Measurements from ENCODE around the gene CAMKK2. TPM values are rescaled to one million over a fixed set of nuclear protein-coding genes. Genes with fewer than 3 reads are reported as not detected.

CAMKK2 gene
- total RNA-seq, 4 donors from 2014 or later = 34.1 to 38.4 (median 36.3) TPM

GRCh38 chr12:121196902-121197301, 99.6 kb downstream of the CAMKK2 start:
- intact Hi-C loops (cut with DNase I) = no loop called here
- H3K36me3 ChIP-seq = no peaks in the 10 kb centered on the region
- H3K27ac ChIP-seq = no peak overlapping the region
- H3K27me3 ChIP-seq = no peaks in the 10 kb centered on the region
- no peaks in the 10 kb centered on the region for H3K9me3 ChIP-seq
- H3K4me3 ChIP-seq (replicated peaks in 1 of 3) = no peak overlapping the region
- no peak for DNase-seq
- H3K4me1 ChIP-seq = no peaks in the 10 kb centered on the region
- TF ChIP-seq POLR2A (IDR thresholded peaks at IDR 0.05) (no peak), CTCF (IDR thresholded peaks at IDR 0.05) (no peak)
- WGBS, 2 donors = 73 to 75% methylated on average over 6 of the region's 6 CpGs

DNA sequence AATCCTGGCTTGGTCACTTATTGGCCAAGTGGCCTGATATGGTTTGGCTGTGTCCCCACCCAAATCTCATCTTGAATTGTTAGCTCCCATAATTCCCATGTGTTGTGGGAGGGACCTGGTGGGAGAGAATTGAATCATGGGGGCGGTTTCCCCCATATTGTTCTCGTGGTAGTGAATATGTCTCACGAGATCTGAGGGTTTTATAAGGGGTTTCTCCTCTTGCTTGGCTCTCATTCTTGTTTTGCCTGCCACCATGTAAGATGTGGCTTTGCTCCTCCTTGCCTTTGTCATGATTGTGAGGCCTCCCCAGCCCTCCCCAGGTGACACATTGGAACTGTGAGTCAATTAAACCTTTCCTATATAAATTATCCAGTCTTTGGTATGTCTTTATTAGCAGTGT, 105.4 kb downstream of the CAMKK2 start:
- H3K4me1 ChIP-seq = no peaks in the 10 kb centered on the region
- H3K4me3 ChIP-seq (replicated peaks in 1 of 3) = no peak overlapping the region
- 88 to 94% methylated on average over 3 of the region's 3 CpGs for WGBS, 2 donors
- no peaks in the 10 kb centered on the region for H3K36me3 ChIP-seq
- TF ChIP-seq CTCF (IDR thresholded peaks at IDR 0.05) = no peak
- TF ChIP-seq POLR2A (IDR thresholded peaks at IDR 0.05) = no peak
- no peak overlapping the region for H3K27ac ChIP-seq
- intact Hi-C loops (cut with DNase I) = no loop called here
- no peak for DNase-seq
- no peaks in the 10 kb centered on the region for H3K9me3 ChIP-seq
- H3K27me3 ChIP-seq = no peaks in the 10 kb centered on the region

DNA sequence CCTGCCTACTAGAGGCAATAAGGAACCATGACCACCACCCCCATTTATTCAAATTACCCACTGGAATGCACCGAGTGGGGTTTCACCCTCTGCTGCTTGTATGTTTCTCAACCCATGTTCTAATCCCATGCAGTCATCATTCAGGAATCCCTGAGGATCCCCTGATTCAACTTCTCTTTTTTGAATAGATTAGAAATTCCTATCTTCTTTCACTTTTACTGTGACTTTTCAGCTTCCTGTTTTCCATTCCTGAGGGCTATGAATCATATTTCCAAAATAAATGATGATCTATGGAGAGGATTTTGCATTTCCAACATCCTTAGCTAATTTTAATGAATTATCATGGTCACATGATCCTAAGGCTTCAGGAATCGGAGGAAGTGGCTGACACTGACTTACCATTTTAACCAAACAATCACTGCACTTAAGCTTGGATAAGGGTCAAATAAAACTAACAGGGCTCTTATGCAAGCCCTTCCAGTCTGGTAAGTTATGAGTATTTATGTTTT, 105.9 kb downstream of the CAMKK2 start:
- no peak overlapping the region for H3K27ac ChIP-seq
- 36 to 50% methylated on average over 2 of the region's 2 CpGs for WGBS, 2 donors
- intact Hi-C loops (cut with DNase I) = no loop called here

GRCh38 chr12:121189619-121190155, 106.8 kb downstream of the CAMKK2 start:
- DNase-seq = no peak
- intact Hi-C loops (cut with DNase I) = no loop called here
- Histone ChIP-seq H3K27me3 (no peaks in the 10 kb centered on the region), H3K4me3 (replicated peaks in 1 of 3) (no peak overlapping the region), H3K4me1 (no peaks in the 10 kb centered on the region), H3K9me3 (no peaks in the 10 kb centered on the region), H3K36me3 (no peaks in the 10 kb centered on the region), H3K27ac (no peak overlapping the region)
- no peak for TF ChIP-seq POLR2A (IDR thresholded peaks at IDR 0.05)
- no peak for TF ChIP-seq CTCF (IDR thresholded peaks at IDR 0.05)
- WGBS, 2 donors = 82 to 89% methylated on average over 6 to 9 of the region's 9 CpGs

More for the DNA sequence above, 105.9 kb downstream of the CAMKK2 start:
- TF ChIP-seq CTCF (IDR thresholded peaks at IDR 0.05) (no peak), POLR2A (IDR thresholded peaks at IDR 0.05) (no peak)
- DNase-seq = no peak
- Histone ChIP-seq H3K27me3 (no peaks in the 10 kb centered on the region), H3K9me3 (no peaks in the 10 kb centered on the region), H3K36me3 (no peaks in the 10 kb centered on the region), H3K4me3 (replicated peaks in 1 of 3) (no peak overlapping the region), H3K4me1 (no peaks in the 10 kb centered on the region)

GRCh38 chr12:121189131-121189530, 107.4 kb downstream of the CAMKK2 start:
- 71 to 74% methylated on average over 9 of the region's 9 CpGs for WGBS, 2 donors
- H3K27ac ChIP-seq = no peak overlapping the region
- TF ChIP-seq POLR2A (IDR thresholded peaks at IDR 0.05) (no peak), CTCF (IDR thresholded peaks at IDR 0.05) (no peak)
- DNase-seq = no peak
- intact Hi-C loops (cut with DNase I) = no loop called here
- no peak overlapping the region for H3K4me3 ChIP-seq (replicated peaks in 1 of 3)
- no peaks in the 10 kb centered on the region for H3K9me3 ChIP-seq
- no peaks in the 10 kb centered on the region for H3K36me3 ChIP-seq
- H3K4me1 ChIP-seq = no peaks in the 10 kb centered on the region
- no peaks in the 10 kb centered on the region for H3K27me3 ChIP-seq

All from thyroid gland (tissue), 4 donors.